IMR-90 (cell line): ENCODE results near the gene EXOC2. TPM values are rescaled to one million over a fixed set of nuclear protein-coding genes. Genes with fewer than 3 reads are reported as not detected.
A peak's percentile ranks its signal among the peaks of the same experiment; 100 is the strongest.

Experiments used
- ATAC-seq: fragments of 200-7000 bp; cut with Tn5 transposase; 2 replicates; pipeline ENCODE4 v1.9.1; 2020; ENCODE audit warnings: low read depth, mild to moderate bottlenecking, moderate library complexity
- BruUV-seq: library from RNA; stranded (reverse); fragments of 400-500 nt; replicated peaks from 2 replicates; lab custom pipeline; 2021; lab: Mats Ljungman, UMichigan
- CTCF ChIA-PET: fragments of 300-600 bp; formaldehyde crosslinking; extraction: SDS; loops from one replicate; lab custom pipeline; 2021; ENCODE audit warnings: antibody characterized with exemption; lab: Yijun Ruan, JAX
- POLR2A ChIA-PET: fragments of 300-600 bp; sonication (Branson Sonifier 250); formaldehyde crosslinking; loops from one replicate; lab custom pipeline; 2022; ENCODE audit warnings: antibody characterized with exemption; ENCODE audit not compliant: unreplicated experiment; lab: Charles Lee
- DNase-seq: peaks from one replicate; pipeline ENCODE4 v3.0.0; 2013
- H2AFZ ChIP-seq: replicated peaks from 2 replicates; pipeline ENCODE3; 2013; ENCODE audit warnings: low read length, mild to moderate bottlenecking; ENCODE audit not compliant: poor library complexity
- H2AK5ac ChIP-seq: 2 replicates; pipeline ENCODE4 v1.6.1; 2013; ENCODE audit warnings: low read depth, low read length, inconsistent platforms
- H2AK9ac ChIP-seq: replicated peaks from 2 replicates; pipeline ENCODE3; 2013; ENCODE audit warnings: mild to moderate bottlenecking, low read depth, low read length, moderate library complexity; ENCODE audit not compliant: poor library complexity
- H2BK120ac ChIP-seq: 2 replicates; pipeline ENCODE4 v1.6.1; 2013; ENCODE audit warnings: low read depth, low read length, inconsistent platforms
- H2BK15ac ChIP-seq: 3 replicates; pipeline ENCODE4 v1.6.1; 2013; ENCODE audit warnings: low read depth, low read length, inconsistent platforms
- H2BK20ac ChIP-seq: 2 replicates; pipeline ENCODE4 v1.6.1; 2013; ENCODE audit warnings: low read depth, mild to moderate bottlenecking, inconsistent platforms, low read length, moderate library complexity
- H2BK5ac ChIP-seq: 2 replicates; pipeline ENCODE4 v1.6.1; 2013; ENCODE audit warnings: mild to moderate bottlenecking, low read depth, low read length, inconsistent platforms; ENCODE audit not compliant: poor library complexity, severe bottlenecking
- H3K14ac ChIP-seq: replicated peaks from 2 replicates; pipeline ENCODE4 v1.6.1; 2013; ENCODE audit warnings: low read depth, low read length, inconsistent platforms
- H3K18ac ChIP-seq: 2 replicates; pipeline ENCODE4 v1.6.1; 2013; ENCODE audit warnings: low read depth, low read length, control low read depth
- H3K23ac ChIP-seq: 2 replicates; pipeline ENCODE4 v1.6.1; 2013; ENCODE audit warnings: low read depth, low read length, inconsistent platforms
- H3K27ac ChIP-seq: 2 replicates; pipeline ENCODE4 v1.5.1; 2013; ENCODE audit warnings: mild to moderate bottlenecking, control low read depth, low read length; ENCODE audit not compliant: insufficient read depth
- H3K27me3 ChIP-seq: 2 replicates; pipeline ENCODE4 v1.6.1; 2013; ENCODE audit warnings: low read length; ENCODE audit not compliant: control insufficient read depth, insufficient read depth
- H3K36me3 ChIP-seq: 2 replicates; pipeline ENCODE4 v1.6.1; 2013; ENCODE audit warnings: low read length, mixed read lengths; ENCODE audit not compliant: control insufficient read depth, insufficient read depth
- H3K4ac ChIP-seq: 2 replicates; pipeline ENCODE4 v1.6.1; 2013; ENCODE audit warnings: low read depth, low read length, inconsistent platforms
- H3K4me1 ChIP-seq: 2 replicates; pipeline ENCODE4 v1.6.1; 2013; ENCODE audit warnings: low read length, mixed read lengths; ENCODE audit not compliant: control insufficient read depth, insufficient read depth
- H3K4me2 ChIP-seq: 2 replicates; pipeline ENCODE4 v1.6.1; 2013; ENCODE audit warnings: low read depth, mild to moderate bottlenecking, control low read depth, low read length, moderate library complexity
- H3K4me3 ChIP-seq: 2 replicates; pipeline ENCODE4 v1.5.1; 2013; ENCODE audit warnings: low read depth, mild to moderate bottlenecking, control low read depth, low read length, moderate library complexity; ENCODE audit not compliant: insufficient read depth
- H3K56ac ChIP-seq: 2 replicates; pipeline ENCODE4 v1.6.1; 2013; ENCODE audit warnings: low read length, inconsistent platforms; ENCODE audit not compliant: insufficient read depth; ENCODE audit errors: extremely low read depth
- H3K79me1 ChIP-seq, 2 experiments: 2 replicates each; pipeline ENCODE4 v1.6.1; 2013; ENCODE audit warnings: low read length in 2 of 2, inconsistent platforms in 1 of 2, low read depth in 1 of 2
- H3K9ac ChIP-seq: 2 replicates; pipeline ENCODE4 v1.6.1; 2013; ENCODE audit warnings: low read depth, low read length, control low read depth
- H3K9me1 ChIP-seq: 2 replicates; pipeline ENCODE4 v1.6.1; 2013; ENCODE audit warnings: low read length, inconsistent platforms; ENCODE audit not compliant: insufficient read depth
- H3K9me3 ChIP-seq: 2 replicates; pipeline ENCODE4 v1.6.1; 2013; ENCODE audit warnings: low read length; ENCODE audit not compliant: control insufficient read depth, insufficient read depth
- H4K20me1 ChIP-seq: 2 replicates; pipeline ENCODE4 v1.6.1; 2013; ENCODE audit warnings: low read length, inconsistent platforms; ENCODE audit not compliant: insufficient read depth
- H4K5ac ChIP-seq: 2 replicates; pipeline ENCODE4 v1.6.1; 2013; ENCODE audit warnings: mild to moderate bottlenecking, low read depth, low read length, control low read depth
- H4K8ac ChIP-seq, 2 experiments: 2 replicates each; pipeline ENCODE4 v1.6.1; 2013; ENCODE audit warnings: low read depth in 2 of 2, low read length in 2 of 2, control low read depth in 1 of 2, inconsistent platforms in 1 of 2
- H4K91ac ChIP-seq: 2 replicates; pipeline ENCODE4 v1.6.1; 2013; ENCODE audit warnings: low read depth, low read length, inconsistent platforms; ENCODE audit not compliant: insufficient read depth
- CEBPB ChIP-seq: IDR thresholded peaks from 2 replicates; pipeline ENCODE4 v1.6.1; 2012; ENCODE audit warnings: low read depth, low read length, improper control_type of control experiment
- CHD1 ChIP-seq: IDR thresholded peaks from 2 replicates; pipeline ENCODE4 v1.6.1; 2012; ENCODE audit warnings: low read depth, low read length, improper control_type of control experiment
- WGBS, 2 experiments: methylation state at CpG; one replicate each; pipeline versions ENCODE4 v1.1.5 to v1.1.7; 2013; ENCODE audit warnings: missing lambda C conversion rate in 2 of 2; ENCODE audit not compliant: insufficient read length in 1 of 2; ENCODE audit errors: extremely low coverage in 2 of 2; 5-methylcytosine and 5-hydroxymethylcytosine counted together
- dilution Hi-C: fragments of 300-500 bp; cut with HindIII; formaldehyde crosslinking; loops from one replicate; pipeline ENCODE4 v1.14.3; 2018; ENCODE audit warnings: low sequenced_read_pairs; ENCODE audit not compliant: unreplicated experiment
- in situ Hi-C: fragments of 300-500 bp; cut with MboI; formaldehyde crosslinking; loops from 3 replicates; pipeline ENCODE4 v1.14.3; 2019; ENCODE audit warnings: low sequenced_read_pairs, inconsistent platforms, mixed read lengths
- intact Hi-C: fragments of 100-400 bp; cut with micrococcal nuclease; formaldehyde crosslinking; loops from 2 replicates; pipeline ENCODE4 v1.10.0; 2022
- polyA plus RNA-seq, 3 experiments: library from polyadenylated mRNA; depleted of rRNA; stranded (reverse); fragments of >200 nt; gene quantifications; 2 replicates each; pipeline ENCODE4 v1.2.3, GENCODE V29; 2012; ENCODE audit warnings: low replicate concordance in 1 of 3
- total RNA-seq: library from RNA; depleted of rRNA; stranded (reverse); fragments of >200 nt; gene quantifications from 2 replicates; pipeline ENCODE4 v1.2.3, GENCODE V29; 2012

EXOC2 gene
- total and polyA plus RNA-seq, 2 of the 4 experiments (the other 2 are of a cell fraction), result 13.1 to 37.3 TPM

DNA sequence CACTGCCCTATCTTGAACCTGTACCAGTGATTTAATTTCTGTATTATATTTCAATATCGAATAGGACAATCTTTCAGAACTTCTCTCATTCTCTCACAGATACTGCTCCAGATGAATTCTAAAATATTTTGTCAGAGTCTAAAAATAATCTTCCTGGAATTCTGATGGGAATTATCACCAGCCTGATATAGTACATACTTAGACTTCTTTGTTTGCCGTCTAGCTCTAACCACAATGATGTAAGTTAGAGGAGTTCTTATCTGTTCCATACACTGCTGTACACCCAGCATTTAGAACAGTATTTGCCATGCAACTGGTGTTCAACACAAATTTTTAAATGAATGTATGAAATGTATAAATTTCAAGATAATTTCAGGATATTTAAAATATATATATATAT, 34.7 kb downstream of the EXOC2 start:
- Histone ChIP-seq H3K9me3 (no peaks in the 10 kb centered on the region), H3K36me3 (peaks cover 7% of the 10 kb centered on the region; the same call in 1 of the 2 replicates), H2AK9ac (no peak overlapping the region), H3K4ac (no peak overlapping the region), H3K4me1 (peaks cover 3% of the 10 kb centered on the region), H3K27me3 (no peaks in the 10 kb centered on the region), H3K4me2 (no peak overlapping the region), H2BK120ac (no peak overlapping the region), H4K91ac (no peak overlapping the region), H3K27ac (no peak overlapping the region), H3K9ac (no peak overlapping the region), H3K9me1 (no peaks in the 10 kb centered on the region), H2BK15ac (no peak overlapping the region), H4K8ac (no peak overlapping the region), H2AK5ac (no peak overlapping the region), H4K20me1 (peaks cover 16% of the 10 kb centered on the region; the same call in 1 of the 2 replicates), H2BK20ac (no peak overlapping the region), H3K23ac (no peak overlapping the region), H3K56ac (no peak overlapping the region), H2BK5ac (peak overlapping the region; percentile 35), H3K79me1 (peaks cover 22 to 54% of the 10 kb centered on the region in 2 experiments), H4K5ac (no peak overlapping the region), H3K18ac (no peak overlapping the region), H3K14ac (no peak overlapping the region), H2AFZ (no peak overlapping the region), H3K4me3 (no peak overlapping the region)
- CTCF ChIA-PET, result no interaction called here
- WGBS, 2 experiments, result no CpG with 5 or more reads among the region's 2 CpGs
- ATAC-seq (peak; percentile 80), DNase-seq (peak; percentile 88)
- intact Hi-C loops (no loop called here), dilution Hi-C loops (no loop called here), in situ Hi-C loops (no loop called here)
- TF ChIP-seq CHD1 (no peak), CEBPB (peak; percentile 40; the same call in 1 of the 2 replicates)
- POLR2A ChIA-PET, result no interaction called here
- BruUV-seq, result no TSS peak
